Stimulated activated CD8-positive, alpha-beta memory T cell treated with anti-CD3 and anti-CD28 coated beads, Interleukin-12 subunit alpha, Interleukin-12 subunit beta, amount 100 ng/mL, for 1 hour (primary cell): ENCODE data around the gene HDAC5.

ENCODE experiments used
- DNase-seq: peaks from one replicate; pipeline ENCODE4 v3.0.0-alpha.2; 2020; ENCODE audit warnings: low read depth

Gene HDAC5

GRCh38 chr17:44086364-44087311, 36.8 kb downstream of the HDAC5 start:
- no peak for DNase-seq

DNA sequence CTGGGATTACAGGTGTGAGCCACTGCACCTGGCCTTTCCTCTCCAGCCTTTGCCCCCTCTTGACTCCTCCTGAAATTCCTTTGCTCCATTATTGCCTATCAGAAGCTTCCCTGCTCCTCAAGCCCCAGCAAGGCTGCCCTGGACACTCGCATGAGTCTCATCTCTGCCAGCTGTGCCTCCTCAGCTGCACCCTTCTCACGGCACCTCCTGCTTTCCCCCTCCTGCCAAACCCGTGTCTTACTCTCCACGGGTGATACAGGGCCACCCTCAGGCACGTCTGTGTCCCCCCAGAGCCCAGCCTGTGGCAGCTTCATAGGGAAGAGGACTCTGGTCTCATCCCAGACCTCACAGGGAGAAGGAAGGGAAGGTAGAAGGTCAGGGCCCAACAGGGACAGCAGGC, 37.5 kb downstream of the HDAC5 start:
- DNase-seq = no peak

- DNase-seq = no peak
Observed at GRCh38 chr17:44084921-44085320, 38.5 kb downstream of the HDAC5 start.

GRCh38 chr17:44084131-44084538, 39.3 kb downstream of the HDAC5 start:
- DNase-seq = no peak

GRCh38 chr17:44083250-44083849, 40.1 kb downstream of the HDAC5 start:
- no peak for DNase-seq

GRCh38 chr17:44082256-44082927, 41.0 kb downstream of the HDAC5 start:
- DNase-seq = no peak

- no peak for DNase-seq
Observed at GRCh38 chr17:44081681-44082080, 41.8 kb downstream of the HDAC5 start.

- no peak for DNase-seq
Observed at GRCh38 chr17:44079877-44080821, 43.3 kb downstream of the HDAC5 start.

- DNase-seq = no peak
Observed at GRCh38 chr17:44078412-44078811, 45.0 kb downstream of the HDAC5 start.

- no peak for DNase-seq
Observed at GRCh38 chr17:44077595-44077909, 45.9 kb downstream of the HDAC5 start.

- no peak for DNase-seq
Observed at GRCh38 chr17:44076716-44077594, 46.5 kb downstream of the HDAC5 start.

GRCh38 chr17:44075598-44076293, 47.7 kb downstream of the HDAC5 start:
- DNase-seq = no peak

DNA sequence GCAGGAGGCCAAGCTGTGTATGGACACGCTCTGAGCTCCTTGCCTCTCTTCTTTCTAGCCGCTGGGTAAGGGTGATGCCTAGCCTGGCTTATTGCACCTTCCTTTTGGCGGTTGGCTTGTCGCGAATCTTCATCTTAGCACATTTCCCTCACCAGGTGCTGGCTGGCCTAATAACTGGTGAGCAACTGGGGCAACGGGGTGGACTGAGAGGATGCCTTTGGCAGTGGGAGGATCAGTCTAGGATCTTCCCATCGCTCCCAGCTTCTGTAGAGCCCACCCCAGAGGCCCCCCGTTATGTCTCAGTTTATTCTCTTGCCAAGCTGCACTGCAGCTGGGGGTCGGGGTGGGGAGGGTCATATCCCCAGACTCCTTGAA, 48.5 kb downstream of the HDAC5 start:
- no peak for DNase-seq

DNA sequence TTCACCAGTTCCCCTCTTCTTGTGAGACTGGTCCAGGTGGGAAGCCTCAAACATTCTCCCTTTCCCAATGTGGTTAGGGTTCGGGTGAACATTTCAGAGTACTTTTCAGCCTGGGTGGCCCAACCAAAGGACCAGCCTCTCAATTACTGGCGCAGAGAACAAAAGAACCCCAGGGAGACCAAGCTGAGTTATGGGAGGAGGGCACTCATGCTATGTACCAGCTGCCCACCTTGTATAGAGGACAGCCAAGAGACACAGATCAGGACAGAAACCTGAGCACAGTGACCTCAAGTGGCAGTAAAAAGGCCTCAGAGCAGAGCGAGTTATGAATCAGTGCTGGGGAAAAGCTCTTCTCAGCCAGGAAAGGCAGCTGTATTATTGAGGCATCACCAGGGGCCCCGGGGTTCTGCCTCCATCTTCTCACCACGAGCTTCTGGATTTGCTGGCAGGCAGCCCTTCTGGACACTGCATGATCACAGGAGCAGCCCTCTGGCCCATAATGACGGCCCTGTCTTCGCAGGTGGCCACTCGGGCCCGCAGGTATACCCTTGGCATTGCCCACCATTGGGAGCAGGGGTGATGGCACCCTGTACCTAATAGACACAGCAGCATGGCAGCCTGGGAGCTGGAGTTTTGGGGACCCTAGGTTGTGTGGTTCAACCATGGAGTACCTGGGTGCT, 49.1 kb downstream of the HDAC5 start:
- no peak for DNase-seq

DNA sequence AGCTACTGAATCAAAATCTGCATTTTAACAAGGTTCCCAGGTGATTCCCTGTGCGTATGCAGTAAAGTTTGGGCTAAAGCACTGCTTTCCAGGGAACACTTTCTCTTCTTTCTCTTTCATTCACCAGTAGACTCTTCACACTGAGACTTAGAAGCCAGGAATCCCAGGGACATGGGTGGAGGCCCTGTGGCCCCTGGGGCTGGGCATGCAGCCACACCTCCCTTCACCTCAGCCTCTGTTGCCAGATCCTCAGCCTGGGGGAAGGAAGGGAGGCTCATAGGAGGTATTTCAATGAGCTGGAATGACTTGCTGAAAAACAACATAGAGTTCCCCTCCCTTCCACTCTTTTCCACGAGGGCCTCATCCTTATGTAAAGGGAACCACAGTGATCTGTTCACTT, 51.7 kb downstream of the HDAC5 start:
- no peak for DNase-seq

- no peak for DNase-seq
Observed at GRCh38 chr17:44071198-44071520, 52.3 kb downstream of the HDAC5 start.

DNA sequence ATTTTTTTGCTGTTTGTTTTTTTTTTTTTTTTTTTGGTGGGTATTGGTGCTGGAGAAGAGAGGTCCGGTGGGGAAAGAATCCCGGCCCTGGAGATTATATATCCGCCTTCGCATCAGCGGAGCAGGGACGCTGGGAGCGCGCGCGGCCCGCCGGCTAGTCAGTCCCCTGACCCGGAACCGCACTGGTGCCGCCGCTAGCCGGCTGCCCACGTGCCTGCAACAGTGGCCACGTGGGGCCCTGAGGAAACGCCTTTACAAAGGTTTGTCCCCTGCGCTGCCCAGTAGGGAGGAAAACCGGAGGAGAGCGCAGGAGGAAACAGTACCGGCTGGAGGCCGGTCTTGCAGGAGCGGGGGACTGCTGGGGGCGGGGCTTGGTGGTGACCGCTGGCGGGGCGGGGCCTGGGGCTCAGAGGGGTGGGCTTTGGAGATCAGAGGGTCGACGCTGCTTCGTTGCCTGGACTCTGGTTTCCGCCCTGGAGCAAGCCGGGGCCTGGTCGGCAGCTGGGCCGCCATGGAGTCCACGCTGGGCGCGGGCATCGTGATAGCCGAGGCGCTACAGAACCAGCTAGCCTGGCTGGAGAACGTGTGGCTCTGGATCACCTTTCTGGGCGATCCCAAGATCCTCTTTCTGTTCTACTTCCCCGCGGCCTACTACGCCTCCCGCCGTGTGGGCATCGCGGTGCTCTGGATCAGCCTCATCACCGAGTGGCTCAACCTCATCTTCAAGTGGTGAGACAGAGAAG, 52.8 kb downstream of the HDAC5 start, which contains the start of gene G6PC3:
TSS of gene G6PC3 (plus strand) at position 281 of the 743 bp plus-strand sequence. CDS start at position 512, 231 bp downstream.
- DNase-seq = peak; percentile 60

DNA sequence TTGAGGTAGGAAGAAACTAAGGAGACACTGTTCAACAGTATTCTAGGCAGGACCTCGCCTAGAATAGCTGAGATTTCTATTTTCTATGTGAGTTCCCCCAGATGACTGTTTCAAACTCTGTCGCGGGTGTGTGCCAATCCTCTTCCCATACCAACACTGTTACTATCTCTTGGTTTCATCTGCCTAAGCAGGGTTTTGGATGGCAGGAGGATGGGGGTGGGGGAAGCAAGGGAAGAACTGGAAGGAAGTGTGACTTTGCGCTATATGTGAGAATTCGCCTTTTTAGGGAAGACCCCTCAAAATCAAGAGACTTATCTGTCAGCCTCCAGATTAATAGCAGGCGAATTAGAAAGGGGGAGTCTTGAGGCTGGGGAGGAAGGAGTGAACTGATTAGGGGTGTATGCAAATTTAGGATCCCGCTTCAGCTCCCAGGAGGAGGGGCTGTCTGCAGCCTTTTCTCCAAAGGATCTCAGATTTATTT, 53.4 kb downstream of the HDAC5 start:
- DNase-seq = no peak

- DNase-seq = no peak
Observed at GRCh38 chr17:44067545-44067940, 55.9 kb downstream of the HDAC5 start.
